ENCODE results near the gene KIF5B.

DNA sequence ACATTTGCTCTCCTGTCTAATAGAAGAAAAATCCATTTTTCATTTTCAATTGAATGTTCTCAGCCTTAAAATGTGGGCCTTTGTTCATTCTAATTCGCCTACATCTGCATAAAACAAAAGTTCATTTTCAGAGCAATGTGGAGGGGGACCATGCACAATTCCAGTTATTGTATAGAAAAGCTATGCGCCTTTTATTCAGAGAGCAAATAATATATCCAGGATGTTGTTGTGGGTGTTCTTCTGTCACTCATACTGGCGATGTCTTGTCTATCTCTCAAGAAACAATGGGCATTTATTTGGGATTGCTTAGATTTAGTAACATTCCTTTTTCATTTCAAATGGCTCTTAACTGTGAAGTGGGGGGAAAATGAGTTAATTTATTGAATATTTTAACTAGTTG, 56.4 kb downstream of the KIF5B start:
- TF ChIP-seq, protein P1, sequence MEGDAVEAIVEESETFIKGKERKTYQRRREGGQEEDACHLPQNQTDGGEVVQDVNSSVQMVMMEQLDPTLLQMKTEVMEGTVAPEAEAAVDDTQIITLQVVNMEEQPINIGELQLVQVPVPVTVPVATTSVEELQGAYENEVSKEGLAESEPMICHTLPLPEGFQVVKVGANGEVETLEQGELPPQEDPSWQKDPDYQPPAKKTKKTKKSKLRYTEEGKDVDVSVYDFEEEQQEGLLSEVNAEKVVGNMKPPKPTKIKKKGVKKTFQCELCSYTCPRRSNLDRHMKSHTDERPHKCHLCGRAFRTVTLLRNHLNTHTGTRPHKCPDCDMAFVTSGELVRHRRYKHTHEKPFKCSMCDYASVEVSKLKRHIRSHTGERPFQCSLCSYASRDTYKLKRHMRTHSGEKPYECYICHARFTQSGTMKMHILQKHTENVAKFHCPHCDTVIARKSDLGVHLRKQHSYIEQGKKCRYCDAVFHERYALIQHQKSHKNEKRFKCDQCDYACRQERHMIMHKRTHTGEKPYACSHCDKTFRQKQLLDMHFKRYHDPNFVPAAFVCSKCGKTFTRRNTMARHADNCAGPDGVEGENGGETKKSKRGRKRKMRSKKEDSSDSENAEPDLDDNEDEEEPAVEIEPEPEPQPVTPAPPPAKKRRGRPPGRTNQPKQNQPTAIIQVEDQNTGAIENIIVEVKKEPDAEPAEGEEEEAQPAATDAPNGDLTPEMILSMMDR (IDR thresholded peaks at IDR 0.05): no peak
- no peak for TF ChIP-seq POLR2A (IDR thresholded peaks at IDR 0.05)

Data from thyroid gland (tissue), 4 donors.